Osteocyte (in vitro differentiated cells): Measurements from ENCODE around the gene SMOC2. TPM values are rescaled to one million over a fixed set of nuclear protein-coding genes. Genes with fewer than 3 reads are reported as not detected.
"Not testable (repeated sequence)": the region's sequence is repeated elsewhere in the genome, so short reads cannot be mapped to it uniquely, and the experiment has no call there.

Experiments
- DNase-seq: peaks from one replicate; pipeline ENCODE4 v3.0.0; 2021; ENCODE audit warnings: mixed read lengths; ENCODE audit not compliant: unreplicated experiment; ENCODE audit errors: extremely low spot score
- H3K27ac Mint-ChIP-seq: one replicate; pipeline ENCODE4 v1.8.0; 2021; ENCODE audit warnings: mild to moderate bottlenecking, mixed read lengths; ENCODE audit not compliant: unreplicated experiment
- H3K27me3 Mint-ChIP-seq: one replicate; pipeline ENCODE4 v1.8.0; 2021; ENCODE audit warnings: mixed read lengths; ENCODE audit not compliant: unreplicated experiment
- H3K36me3 Mint-ChIP-seq: one replicate; pipeline ENCODE4 v1.8.0; 2021; ENCODE audit warnings: mixed read lengths; ENCODE audit not compliant: unreplicated experiment
- H3K4me1 Mint-ChIP-seq: one replicate; pipeline ENCODE4 v1.8.0; 2021; ENCODE audit warnings: mixed read lengths; ENCODE audit not compliant: unreplicated experiment
- H3K4me3 Mint-ChIP-seq: one replicate; pipeline ENCODE4 v1.8.0; 2021; ENCODE audit warnings: mild to moderate bottlenecking, moderate library complexity, mixed read lengths; ENCODE audit not compliant: unreplicated experiment
- H3K9me3 Mint-ChIP-seq: one replicate; pipeline ENCODE4 v1.8.0; 2021; ENCODE audit warnings: mixed read lengths; ENCODE audit not compliant: unreplicated experiment
- total RNA-seq: library from RNA; stranded (reverse); gene quantifications from 2 replicates; pipeline ENCODE4 v1.2.1, GENCODE V29; 2021
- TF ChIP-seq, protein P1 (sequence below): fragments of 200-600 bp; sonication (generic); IDR thresholded peaks from 2 replicates; pipeline ENCODE4 v1.5.0; 2021; ENCODE audit warnings: antibody characterized with exemption, mild to moderate bottlenecking, moderate library complexity

SMOC2 gene
- total RNA-seq, 1 donor from 2014 or later = 11.6 TPM

DNA sequence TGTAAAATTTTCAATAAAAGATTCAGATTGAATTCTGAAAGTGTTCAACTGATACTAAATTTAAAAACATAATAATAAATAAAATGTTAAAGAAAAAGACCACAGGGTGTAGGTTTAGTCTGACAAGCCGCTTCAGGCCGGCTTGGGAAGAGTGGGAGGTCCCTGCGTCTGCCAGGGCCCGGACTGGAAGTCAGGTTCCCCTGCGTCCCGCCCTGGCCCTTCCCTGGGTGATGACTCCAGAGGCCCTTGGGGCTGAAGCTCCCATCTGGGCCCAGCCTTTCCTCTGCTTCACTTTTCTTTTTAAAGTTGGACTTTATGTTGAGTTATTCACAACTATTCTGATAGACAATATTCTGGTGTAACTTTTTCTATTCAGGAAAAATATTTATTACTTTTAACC lies 93.3 kb downstream of the SMOC2 start:
- Mint-ChIP-seq H3K27ac (no peak overlapping the region), H3K4me3 (no peak overlapping the region), H3K9me3 (no peaks in the 10 kb centered on the region), H3K4me1 (no peaks in the 10 kb centered on the region), H3K36me3 (no peaks in the 10 kb centered on the region), H3K27me3 (peaks cover 3% of the 10 kb centered on the region)
- TF ChIP-seq, protein P1, sequence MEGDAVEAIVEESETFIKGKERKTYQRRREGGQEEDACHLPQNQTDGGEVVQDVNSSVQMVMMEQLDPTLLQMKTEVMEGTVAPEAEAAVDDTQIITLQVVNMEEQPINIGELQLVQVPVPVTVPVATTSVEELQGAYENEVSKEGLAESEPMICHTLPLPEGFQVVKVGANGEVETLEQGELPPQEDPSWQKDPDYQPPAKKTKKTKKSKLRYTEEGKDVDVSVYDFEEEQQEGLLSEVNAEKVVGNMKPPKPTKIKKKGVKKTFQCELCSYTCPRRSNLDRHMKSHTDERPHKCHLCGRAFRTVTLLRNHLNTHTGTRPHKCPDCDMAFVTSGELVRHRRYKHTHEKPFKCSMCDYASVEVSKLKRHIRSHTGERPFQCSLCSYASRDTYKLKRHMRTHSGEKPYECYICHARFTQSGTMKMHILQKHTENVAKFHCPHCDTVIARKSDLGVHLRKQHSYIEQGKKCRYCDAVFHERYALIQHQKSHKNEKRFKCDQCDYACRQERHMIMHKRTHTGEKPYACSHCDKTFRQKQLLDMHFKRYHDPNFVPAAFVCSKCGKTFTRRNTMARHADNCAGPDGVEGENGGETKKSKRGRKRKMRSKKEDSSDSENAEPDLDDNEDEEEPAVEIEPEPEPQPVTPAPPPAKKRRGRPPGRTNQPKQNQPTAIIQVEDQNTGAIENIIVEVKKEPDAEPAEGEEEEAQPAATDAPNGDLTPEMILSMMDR = no peak
- DNase-seq = peak; percentile 77

DNA sequence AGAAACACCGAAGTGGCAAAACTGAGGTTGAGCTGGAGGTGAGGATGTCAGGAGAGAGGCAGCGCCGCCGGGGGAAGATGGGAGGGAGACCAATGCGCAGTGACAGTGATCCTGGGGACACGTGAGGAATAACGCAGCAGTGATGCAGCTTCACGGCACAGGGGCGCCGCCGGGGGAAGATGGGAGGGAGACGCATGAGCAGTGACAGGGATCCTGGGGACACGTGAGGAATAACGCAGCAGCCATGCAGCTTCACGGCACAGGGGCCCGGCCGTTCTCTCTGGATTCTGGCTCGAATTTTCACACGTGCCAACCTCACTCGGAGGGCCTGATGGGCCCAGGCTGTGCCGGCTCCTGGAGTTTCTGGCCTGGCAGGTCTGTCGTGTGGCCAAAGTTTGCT lies 94.7 kb downstream of the SMOC2 start:
- no peaks in the 10 kb centered on the region for H3K4me1 Mint-ChIP-seq
- DNase-seq = peak; percentile 74
- H3K27me3 Mint-ChIP-seq = peaks cover 3% of the 10 kb centered on the region
- TF ChIP-seq, protein P1 = no peak
- no peaks in the 10 kb centered on the region for H3K9me3 Mint-ChIP-seq
- H3K27ac Mint-ChIP-seq = no peak overlapping the region
- no peak overlapping the region for H3K4me3 Mint-ChIP-seq
- no peaks in the 10 kb centered on the region for H3K36me3 Mint-ChIP-seq

DNA sequence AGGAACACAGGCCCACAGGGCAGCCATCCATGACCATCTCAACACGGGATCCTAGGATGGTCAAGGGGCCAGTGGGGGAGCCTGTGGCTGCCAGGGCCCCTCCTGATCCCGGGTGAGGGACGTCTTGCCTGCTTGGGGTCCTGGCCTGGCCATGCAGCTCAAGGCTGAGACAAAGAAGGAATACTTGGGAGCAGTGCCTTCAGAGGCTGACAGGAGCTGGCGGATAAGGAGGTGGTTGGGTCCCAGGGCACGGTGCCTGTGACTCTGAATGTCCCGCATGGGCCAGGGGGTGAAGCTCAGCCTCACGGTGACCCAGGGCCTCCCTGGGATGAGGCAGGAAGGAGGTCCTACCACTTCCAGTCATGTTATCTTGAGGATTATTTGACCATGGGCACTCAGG lies 95.2 kb downstream of the SMOC2 start:
- H3K27ac Mint-ChIP-seq = no peak overlapping the region
- H3K4me1 Mint-ChIP-seq = no peaks in the 10 kb centered on the region
- TF ChIP-seq, protein P1 = no peak
- H3K4me3 Mint-ChIP-seq = no peak overlapping the region
- no peaks in the 10 kb centered on the region for H3K36me3 Mint-ChIP-seq
- peak; percentile 76 for DNase-seq
- peaks cover 3% of the 10 kb centered on the region for H3K27me3 Mint-ChIP-seq
- H3K9me3 Mint-ChIP-seq = no peaks in the 10 kb centered on the region

DNA sequence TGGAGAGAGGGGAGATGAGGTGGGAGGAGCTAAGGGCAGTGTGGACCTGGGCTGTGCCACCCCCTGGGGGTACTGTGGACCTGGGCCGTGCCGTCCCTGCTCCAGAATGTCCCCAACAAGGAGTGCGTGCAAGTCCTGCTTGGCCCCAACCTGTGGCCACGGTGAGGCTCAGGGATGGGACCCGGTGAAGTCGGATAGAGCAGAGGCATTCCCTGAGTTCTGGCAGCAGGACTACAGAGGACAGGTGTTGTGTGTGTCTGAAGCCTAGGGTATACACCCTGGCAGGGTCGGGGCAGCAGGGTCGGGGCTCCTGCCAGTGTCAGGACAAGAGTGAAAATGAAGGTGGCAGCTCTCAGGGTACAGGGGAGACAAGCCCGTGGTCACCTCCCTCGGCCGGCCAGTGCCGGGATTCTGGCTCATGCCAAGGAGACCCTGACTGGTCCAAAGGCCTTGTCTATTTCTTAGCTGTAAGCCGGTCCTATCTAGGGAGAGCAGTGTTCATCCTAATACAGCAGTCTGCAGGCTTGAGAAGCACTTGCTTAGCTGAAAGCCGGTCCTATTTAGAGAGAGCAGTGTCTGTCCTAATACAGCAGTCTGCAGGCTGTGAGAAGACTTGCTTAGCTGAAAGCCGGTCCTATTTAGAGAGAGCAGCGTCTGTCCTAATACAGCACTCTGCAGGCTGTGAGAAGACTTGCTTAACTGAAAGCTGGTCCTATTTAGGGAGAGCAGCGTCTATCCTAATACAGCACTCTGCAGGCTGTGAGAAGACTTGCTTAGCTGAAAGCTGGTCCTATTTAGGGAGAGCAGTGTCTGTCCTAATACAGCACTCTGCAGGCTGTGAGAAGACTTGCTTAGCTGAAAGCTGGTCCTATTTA lies 95.9 kb downstream of the SMOC2 start:
- Mint-ChIP-seq H3K36me3 (no peaks in the 10 kb centered on the region), H3K27ac (no peak overlapping the region), H3K4me1 (peaks cover 6% of the 10 kb centered on the region), H3K27me3 (peaks cover 3% of the 10 kb centered on the region), H3K4me3 (no peak overlapping the region), H3K9me3 (no peaks in the 10 kb centered on the region)
- TF ChIP-seq, protein P1 = no peak
- peak; percentile 79 for DNase-seq

- Mint-ChIP-seq H3K36me3 (no peaks in the 10 kb centered on the region), H3K27me3 (peaks cover 3% of the 10 kb centered on the region), H3K9me3 (no peaks in the 10 kb centered on the region), H3K4me1 (peaks cover 12% of the 10 kb centered on the region), H3K27ac (no peak overlapping the region), H3K4me3 (no peak overlapping the region)
- no peak for DNase-seq
- TF ChIP-seq, protein P1 = no peak
Measured at GRCh38 chr6:168537540-168537884, 96.5 kb downstream of the SMOC2 start.

GRCh38 chr6:168538188-168538891 lies 97.4 kb downstream of the SMOC2 start:
- H3K9me3 Mint-ChIP-seq, H3K4me3 Mint-ChIP-seq, H3K27ac Mint-ChIP-seq, H3K36me3 Mint-ChIP-seq, H3K27me3 Mint-ChIP-seq: not testable (repeated sequence)
- peak; percentile 38 for DNase-seq
- H3K4me1 Mint-ChIP-seq = peaks cover 15% of the 10 kb centered on the region
